HL-60/S4 (cell line): ENCODE data around the gene PET100.

Source experiments
- in situ Hi-C: fragments of 300-500 bp; cut with MboI; formaldehyde crosslinking; loops from 2 replicates; pipeline ENCODE4 v1.14.3; 2022; ENCODE audit warnings: low sequenced_read_pairs

Gene PET100

GRCh38 chr19:7611541-7612279 is 17.9 kb upstream of the PET100 start:
- in situ Hi-C loops, result no loop called here

GRCh38 chr19:7612282-7613274 is 17.0 kb upstream of the PET100 start:
- in situ Hi-C loops, result no loop called here

GRCh38 chr19:7614859-7615741 is 14.5 kb upstream of the PET100 start:
- in situ Hi-C loops, result no loop called here

GRCh38 chr19:7617172-7617571 is 12.4 kb upstream of the PET100 start:
- in situ Hi-C loops, result no loop called here

GRCh38 chr19:7617735-7618134 is 11.9 kb upstream of the PET100 start:
- in situ Hi-C loops, result no loop called here

GRCh38 chr19:7618348-7618747 is 11.2 kb upstream of the PET100 start:
- in situ Hi-C loops, result no loop called here

- in situ Hi-C loops, result no loop called here
Observed at GRCh38 chr19:7618771-7619510, 10.7 kb upstream of the PET100 start.

- in situ Hi-C loops, result no loop called here
Observed at GRCh38 chr19:7619671-7620441, 9.7 kb upstream of the PET100 start.

GRCh38 chr19:7620442-7621412 is 8.9 kb upstream of the PET100 start:
- in situ Hi-C loops, result no loop called here

GRCh38 chr19:7622933-7623685 is 6.5 kb upstream of the PET100 start:
- in situ Hi-C loops, result no loop called here

GRCh38 chr19:7623725-7624603 is 5.6 kb upstream of the PET100 start:
- in situ Hi-C loops, result no loop called here

GRCh38 chr19:7624810-7625209 is 4.8 kb upstream of the PET100 start:
- in situ Hi-C loops, result no loop called here

GRCh38 chr19:7625763-7626372 is 3.7 kb upstream of the PET100 start:
- in situ Hi-C loops, result no loop called here

GRCh38 chr19:7627166-7627565 is 2.4 kb upstream of the PET100 start:
- in situ Hi-C loops, result no loop called here

GRCh38 chr19:7628589-7629311 is 843 bp upstream of the PET100 start:
- in situ Hi-C loops, result no loop called here

- in situ Hi-C loops, result no loop called here
Observed at GRCh38 chr19:7631577-7631976, 2.0 kb downstream of the PET100 start.
